Activated CD8-positive, alpha-beta T cell treated with anti-CD3 and anti-CD28 coated beads for 36 hours (primary cell): ENCODE results near the gene LGR4. TPM values are rescaled to one million over a fixed set of nuclear protein-coding genes. Genes with fewer than 3 reads are reported as not detected.
"Not testable (repeated sequence)": the region's sequence is repeated elsewhere in the genome, so short reads cannot be mapped to it uniquely, and the experiment has no call there.

Experiments used
- ATAC-seq: fragments of 200-7000 bp; cut with Tn5 transposase; one replicate; pipeline ENCODE4 v1.10.0; 2021; ENCODE audit warnings: mild to moderate bottlenecking, moderate library complexity
- CTCF ChIA-PET: fragments of 350-600 bp; sonication (Branson Sonifier 250); formaldehyde crosslinking; loops from one replicate; lab custom pipeline; 2021; ENCODE audit warnings: antibody characterized with exemption; lab: Charles Lee
- POLR2A ChIA-PET: fragments of 350-600 bp; sonication (Branson Sonifier 250); formaldehyde crosslinking; loops from one replicate; lab custom pipeline; 2021; ENCODE audit warnings: antibody characterized with exemption; lab: Charles Lee
- DNase-seq: peaks from one replicate; pipeline ENCODE4 v3.0.0-alpha.2; 2020
- H3K27ac Mint-ChIP-seq: one replicate; pipeline ENCODE4 v1.8.0; 2021; ENCODE audit warnings: mild to moderate bottlenecking, mixed read lengths
- H3K27me3 Mint-ChIP-seq: one replicate; pipeline ENCODE4 v1.8.0; 2021; ENCODE audit warnings: mixed read lengths
- H3K36me3 Mint-ChIP-seq: one replicate; pipeline ENCODE4 v1.8.0; 2021; ENCODE audit warnings: low read depth, mixed read lengths
- H3K4me1 Mint-ChIP-seq: one replicate; pipeline ENCODE4 v1.8.0; 2021; ENCODE audit warnings: low read depth, mixed read lengths
- H3K4me3 Mint-ChIP-seq: one replicate; pipeline ENCODE4 v1.8.0; 2021; ENCODE audit warnings: mild to moderate bottlenecking, moderate library complexity, mixed read lengths
- H3K9me3 Mint-ChIP-seq: one replicate; pipeline ENCODE4 v1.8.0; 2021; ENCODE audit warnings: mixed read lengths
- intact Hi-C: fragments of 100-400 bp; cut with micrococcal nuclease; formaldehyde crosslinking; loops from one replicate; pipeline ENCODE4 v1.10.0; 2022
- total RNA-seq, 2 experiments: library from RNA; stranded (reverse); gene quantifications; one replicate each; pipeline ENCODE4 v1.2.3, GENCODE V29; 2021
- TF ChIP-seq, protein P1 (sequence below): fragments of 200-600 bp; IDR thresholded peaks from one replicate; pipeline ENCODE4 v1.8.0; 2022; ENCODE audit warnings: antibody characterized with exemption, mild to moderate bottlenecking

LGR4 gene
- total RNA-seq, 2 experiments from 2014 or later: 0.09 TPM; not detected in 1

DNA sequence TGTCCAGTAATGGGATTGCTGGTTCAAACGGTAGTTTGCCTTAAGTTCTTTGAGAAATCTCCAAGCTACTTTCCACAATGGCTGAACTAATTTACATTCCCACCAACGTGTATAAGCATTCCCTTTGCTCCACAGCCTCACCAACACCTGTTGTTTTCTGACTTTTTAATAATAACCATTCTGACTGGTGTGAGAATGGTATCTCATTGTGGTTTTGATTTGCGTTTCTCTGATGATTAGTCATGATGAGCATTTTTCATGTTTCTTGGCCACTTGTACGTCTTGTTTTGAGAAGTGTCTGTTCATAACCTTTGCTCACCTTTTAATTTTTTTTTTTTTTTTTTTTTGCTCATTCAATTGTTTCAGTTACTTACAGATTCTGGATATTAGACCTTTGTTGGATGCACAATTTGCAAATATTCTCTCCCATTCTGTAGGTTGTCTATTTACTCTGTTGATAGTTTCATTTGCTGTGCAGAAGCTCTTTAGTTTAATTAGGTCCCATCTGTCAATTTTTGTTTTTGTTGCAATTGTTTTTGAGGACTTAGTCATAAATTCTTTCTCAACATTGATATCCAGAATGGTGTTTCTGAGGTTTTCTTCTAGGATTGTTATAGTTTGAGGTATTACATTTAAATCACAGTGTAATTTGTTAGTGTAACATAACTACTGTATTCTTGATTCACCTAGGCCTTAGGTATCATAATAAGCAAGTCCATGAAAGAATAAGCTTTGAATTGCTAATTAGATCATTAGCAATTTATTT, 142.5 kb downstream of the LGR4 start:
- Mint-ChIP-seq H3K9me3 (peaks cover 6% of the 10 kb centered on the region), H3K36me3 (peaks cover 6% of the 10 kb centered on the region), H3K27me3 (no peaks in the 10 kb centered on the region), H3K4me3 (no peak overlapping the region), H3K4me1 (no peaks in the 10 kb centered on the region), H3K27ac (no peak overlapping the region)
- intact Hi-C loops: no loop called here
- DNase-seq (no peak), ATAC-seq (no peak)
- CTCF ChIA-PET: interaction anchor here (1.0 kb wide), 1 partner anchor 34 kb away, joined by 3 read pairs; no protein-coding TSS in a partner anchor
- TF ChIP-seq, protein P1, sequence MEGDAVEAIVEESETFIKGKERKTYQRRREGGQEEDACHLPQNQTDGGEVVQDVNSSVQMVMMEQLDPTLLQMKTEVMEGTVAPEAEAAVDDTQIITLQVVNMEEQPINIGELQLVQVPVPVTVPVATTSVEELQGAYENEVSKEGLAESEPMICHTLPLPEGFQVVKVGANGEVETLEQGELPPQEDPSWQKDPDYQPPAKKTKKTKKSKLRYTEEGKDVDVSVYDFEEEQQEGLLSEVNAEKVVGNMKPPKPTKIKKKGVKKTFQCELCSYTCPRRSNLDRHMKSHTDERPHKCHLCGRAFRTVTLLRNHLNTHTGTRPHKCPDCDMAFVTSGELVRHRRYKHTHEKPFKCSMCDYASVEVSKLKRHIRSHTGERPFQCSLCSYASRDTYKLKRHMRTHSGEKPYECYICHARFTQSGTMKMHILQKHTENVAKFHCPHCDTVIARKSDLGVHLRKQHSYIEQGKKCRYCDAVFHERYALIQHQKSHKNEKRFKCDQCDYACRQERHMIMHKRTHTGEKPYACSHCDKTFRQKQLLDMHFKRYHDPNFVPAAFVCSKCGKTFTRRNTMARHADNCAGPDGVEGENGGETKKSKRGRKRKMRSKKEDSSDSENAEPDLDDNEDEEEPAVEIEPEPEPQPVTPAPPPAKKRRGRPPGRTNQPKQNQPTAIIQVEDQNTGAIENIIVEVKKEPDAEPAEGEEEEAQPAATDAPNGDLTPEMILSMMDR: no peak
- POLR2A ChIA-PET: no interaction called here

DNA sequence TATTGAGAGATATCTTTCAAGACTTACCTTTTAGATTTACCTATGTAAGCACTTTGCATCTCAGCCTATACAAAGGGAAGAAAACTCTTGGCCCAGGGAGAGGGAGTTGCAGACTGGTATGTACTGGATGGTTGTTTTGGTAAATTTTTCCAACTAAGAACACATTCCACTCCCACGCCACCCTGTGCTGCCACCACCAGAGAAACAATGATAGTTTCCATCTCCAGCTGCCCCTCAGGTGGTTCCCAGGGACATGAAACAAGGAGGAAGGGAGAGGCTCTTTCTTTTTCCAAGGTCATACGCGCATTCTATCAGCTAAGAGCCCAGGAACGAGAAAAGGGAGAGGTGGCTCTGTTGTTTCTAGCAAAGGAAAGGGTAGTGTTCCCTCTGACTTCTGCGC, 144.0 kb downstream of the LGR4 start:
- Mint-ChIP-seq H3K4me1 (no peaks in the 10 kb centered on the region), H3K9me3 (peaks cover 6% of the 10 kb centered on the region), H3K27me3 (no peaks in the 10 kb centered on the region), H3K27ac (no peak overlapping the region), H3K4me3 (no peak overlapping the region), H3K36me3 (peaks cover 6% of the 10 kb centered on the region)
- CTCF ChIA-PET: no interaction called here
- intact Hi-C loops: no loop called here
- TF ChIP-seq, protein P1: no peak
- no peak for ATAC-seq
- no peak for DNase-seq
- POLR2A ChIA-PET: interaction anchor here (0.6 kb wide), 1 partner anchor 11 kb away, joined by 3 read pairs; no protein-coding TSS in a partner anchor

DNA sequence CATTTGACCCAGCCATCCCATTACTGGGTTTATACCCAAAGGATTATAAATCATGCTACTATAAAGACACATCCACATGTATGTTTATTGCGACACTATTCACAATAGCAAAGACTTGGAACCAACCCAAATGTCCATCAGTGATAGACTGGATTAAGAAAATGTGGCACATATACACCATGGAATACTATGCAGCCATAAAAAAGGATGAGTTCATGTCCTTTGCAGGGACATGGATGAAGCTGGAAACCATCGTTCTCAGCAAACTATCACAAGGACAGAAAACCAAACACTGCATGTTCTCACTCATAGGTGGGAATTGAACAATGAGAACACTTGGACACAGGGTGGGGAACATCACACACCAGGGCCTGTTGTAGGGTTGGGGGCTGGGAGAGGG, 145.5 kb downstream of the LGR4 start:
- H3K4me1 Mint-ChIP-seq, H3K4me3 Mint-ChIP-seq, ATAC-seq, H3K27me3 Mint-ChIP-seq, H3K27ac Mint-ChIP-seq, DNase-seq, intact Hi-C loops, H3K36me3 Mint-ChIP-seq, H3K9me3 Mint-ChIP-seq, POLR2A ChIA-PET, CTCF ChIA-PET: not testable (repeated sequence)

DNA sequence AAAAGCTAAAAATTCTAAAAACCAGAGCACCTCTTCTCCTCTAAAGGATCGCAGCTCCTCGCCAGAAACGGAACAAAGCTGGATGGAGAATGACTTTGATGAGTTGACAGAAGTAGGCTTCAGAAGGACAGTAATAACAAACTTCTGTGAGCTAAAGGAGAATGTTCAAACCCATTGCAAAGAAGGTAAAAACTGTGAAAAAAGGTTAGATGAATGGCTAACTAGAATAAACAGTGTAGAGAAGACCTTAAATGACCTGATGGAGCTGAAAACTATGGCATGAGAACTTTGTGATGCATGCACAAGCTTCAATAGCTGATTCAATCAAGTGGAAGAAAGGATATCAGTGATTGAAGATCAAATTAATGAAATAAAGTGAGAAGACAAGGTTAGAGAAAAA, 150.4 kb downstream of the LGR4 start:
- H3K27ac Mint-ChIP-seq, ATAC-seq, H3K27me3 Mint-ChIP-seq, POLR2A ChIA-PET, H3K36me3 Mint-ChIP-seq, H3K4me3 Mint-ChIP-seq, intact Hi-C loops, H3K9me3 Mint-ChIP-seq, H3K4me1 Mint-ChIP-seq, CTCF ChIA-PET, DNase-seq: not testable (repeated sequence)

DNA sequence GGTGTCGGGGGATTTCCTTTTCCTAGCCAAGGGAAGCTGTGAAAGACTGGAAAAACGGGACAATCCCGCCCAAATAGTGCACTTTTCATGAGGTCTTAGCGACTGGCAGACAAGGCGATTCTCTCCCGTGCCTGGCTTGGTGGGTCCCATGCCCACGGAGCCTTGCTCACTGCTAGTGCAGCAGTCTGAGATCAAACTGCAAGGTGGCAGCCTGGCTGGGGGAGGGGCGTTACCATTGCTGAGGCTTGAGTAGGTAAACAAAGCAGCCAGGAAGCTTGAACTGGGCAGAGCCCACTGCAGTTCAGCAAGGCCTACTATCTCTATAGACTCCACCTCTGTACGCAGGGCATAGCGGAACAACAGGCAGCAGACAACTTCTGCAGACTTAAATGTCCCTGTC, 151.2 kb downstream of the LGR4 start:
- H3K4me3 Mint-ChIP-seq, H3K27ac Mint-ChIP-seq, ATAC-seq, POLR2A ChIA-PET, CTCF ChIA-PET, intact Hi-C loops, H3K4me1 Mint-ChIP-seq, DNase-seq, H3K27me3 Mint-ChIP-seq, H3K9me3 Mint-ChIP-seq, H3K36me3 Mint-ChIP-seq: not testable (repeated sequence)

DNA sequence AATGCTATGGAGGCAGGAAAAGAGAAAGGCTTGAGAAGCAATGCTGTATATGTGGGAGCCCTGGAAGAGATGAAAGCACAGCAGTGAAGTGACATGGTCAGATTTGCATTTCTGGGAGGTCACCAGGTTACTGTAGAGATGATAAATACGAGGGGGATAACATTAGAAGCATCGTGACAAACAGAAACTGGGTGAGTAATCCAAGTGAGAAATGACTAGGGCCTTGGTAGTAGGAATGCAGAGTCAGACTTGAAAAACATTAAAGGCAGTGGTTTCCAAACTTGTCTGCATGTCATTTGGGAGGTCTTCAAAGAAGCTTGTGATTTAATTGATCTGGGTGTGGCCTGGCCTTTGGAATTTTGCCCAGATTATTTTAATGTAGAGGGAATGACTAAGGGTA, 153.5 kb downstream of the LGR4 start:
- Mint-ChIP-seq H3K27ac (no peak overlapping the region), H3K4me1 (peaks cover 7% of the 10 kb centered on the region), H3K4me3 (no peak overlapping the region), H3K36me3 (no peaks in the 10 kb centered on the region), H3K9me3 (no peaks in the 10 kb centered on the region), H3K27me3 (peaks cover 1% of the 10 kb centered on the region)
- DNase-seq (peak; percentile 21), ATAC-seq (peak; percentile 97)
- POLR2A ChIA-PET: no interaction called here
- intact Hi-C loops: no loop called here
- TF ChIP-seq, protein P1: no peak
- CTCF ChIA-PET: no interaction called here
